Measurements from ENCODE around the gene NCAM1. TPM values are rescaled to one million over a fixed set of nuclear protein-coding genes. Genes with fewer than 3 reads are reported as not detected.

Gene NCAM1
- total and polyA plus RNA-seq, 9 of the 15 experiments (the other 6 are each of a cell fraction or from before 2014, with no cell fraction given): 0.09 to 0.23 TPM; not detected in 7

DNA sequence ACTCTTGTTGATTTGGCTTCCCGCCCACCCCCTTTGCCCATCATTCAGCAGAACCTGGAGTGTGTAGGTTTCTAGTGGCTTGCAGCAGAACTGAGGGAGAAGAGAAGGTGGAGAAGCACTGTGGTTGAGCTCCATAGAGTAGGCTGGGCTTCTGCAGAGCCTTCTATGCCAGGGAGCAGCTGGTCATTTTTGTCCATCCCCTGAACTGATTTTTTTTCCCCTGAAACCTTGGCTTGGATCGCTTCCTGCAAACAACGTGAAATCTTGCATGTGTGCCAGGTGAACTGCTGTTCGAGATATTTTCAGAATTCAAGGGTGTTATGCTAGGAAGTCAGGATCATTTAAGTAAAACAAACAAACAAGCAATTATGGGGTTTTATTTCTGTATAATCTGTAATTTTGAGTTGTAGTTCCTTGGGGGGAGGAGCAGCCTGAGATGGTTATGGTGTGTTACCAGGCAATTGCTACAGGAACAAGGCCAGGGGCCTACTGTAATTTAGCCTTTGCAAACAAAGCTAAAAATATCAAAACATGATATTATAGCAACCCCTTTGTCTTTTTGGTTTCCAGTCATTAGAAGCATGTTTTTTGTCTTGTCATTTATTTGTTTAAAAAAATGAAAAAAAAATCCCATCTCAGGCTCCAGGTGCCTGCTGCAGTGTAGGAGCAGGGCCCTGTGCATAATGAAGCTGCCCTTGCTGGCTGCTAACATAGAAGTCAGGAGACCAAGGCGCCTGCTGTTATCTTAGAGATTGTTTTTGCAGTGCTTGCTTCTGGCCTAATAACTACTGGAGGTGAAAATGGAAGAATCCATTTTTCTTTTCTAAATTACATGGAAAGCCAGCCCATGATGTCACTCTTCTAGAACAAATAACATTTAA, 200.7 kb downstream of the NCAM1 start:
- DNase-seq (ENCODE audit: extremely low read depth in 1 of 4, low spot score in 3 of 4) (no peak), FAIRE-seq (no peak), ATAC-seq (no peak)
- no peaks in the 10 kb centered on the region for H3K36me3 ChIP-seq (ENCODE audit: control insufficient read depth, insufficient read depth, low read length)
- no peak overlapping the region for H2AFZ ChIP-seq (ENCODE audit: low read depth, low read length)
- intact Hi-C loops (cut with micrococcal nuclease) (no loop called here), in situ Hi-C loops (cut with MboI) (no loop called here)
- no peaks in the 10 kb centered on the region for H3K79me2 ChIP-seq (ENCODE audit: control insufficient read depth, insufficient read depth, low read length)
- no peak overlapping the region for H3K4me2 ChIP-seq (ENCODE audit: insufficient read depth, low read length)
- H3K9me1 ChIP-seq (ENCODE audit: control insufficient read depth, insufficient read depth, low read length): no peaks in the 10 kb centered on the region
- no peaks in the 10 kb centered on the region for H3K4me1 ChIP-seq (replicated peaks in 1 of 2; ENCODE audit: control insufficient read depth in 2 of 2, insufficient read depth in 2 of 2, low read length in 2 of 2)
- 0% methylated on average over 5 of the region's 5 CpGs for WGBS (ENCODE audit: insufficient coverage, low coverage, missing lambda C conversion rate)
- ChIA-PET CTCF (ENCODE audit: low intra/inter-chr PET ratio) (no interaction called here), POLR2A (interaction anchor here (0.6 kb wide), 1 partner anchor 29 kb away, joined by 4 read pairs; no protein-coding TSS in a partner anchor)
- H4K20me1 ChIP-seq (replicated peaks; ENCODE audit: control insufficient read depth, insufficient read depth, low read length): no peaks in the 10 kb centered on the region
- H3K9me3 ChIP-seq (replicated peaks; ENCODE audit: control insufficient read depth, insufficient read depth, low read depth, low read length): no peaks in the 10 kb centered on the region
- H3K4me3 ChIP-seq: no peak overlapping the region
- no peak for TF ChIP-seq GABPB2 (CRISPR knock-in tag; conservative IDR thresholded peaks at IDR 0.05)
- no peak for TF ChIP-seq CREBBP (IDR thresholded peaks at IDR 0.05; ENCODE audit: low read depth, low read length)
- TF ChIP-seq NR2C2 (CRISPR knock-in tag; IDR thresholded peaks at IDR 0.05): no peak
- no peak for TF ChIP-seq NR2C2 (tag; IDR thresholded peaks at IDR 0.05)
- TF ChIP-seq SMARCB1 (IDR thresholded peaks at IDR 0.05; ENCODE audit: insufficient read length, low read depth): no peak
- TF ChIP-seq, protein P1, sequence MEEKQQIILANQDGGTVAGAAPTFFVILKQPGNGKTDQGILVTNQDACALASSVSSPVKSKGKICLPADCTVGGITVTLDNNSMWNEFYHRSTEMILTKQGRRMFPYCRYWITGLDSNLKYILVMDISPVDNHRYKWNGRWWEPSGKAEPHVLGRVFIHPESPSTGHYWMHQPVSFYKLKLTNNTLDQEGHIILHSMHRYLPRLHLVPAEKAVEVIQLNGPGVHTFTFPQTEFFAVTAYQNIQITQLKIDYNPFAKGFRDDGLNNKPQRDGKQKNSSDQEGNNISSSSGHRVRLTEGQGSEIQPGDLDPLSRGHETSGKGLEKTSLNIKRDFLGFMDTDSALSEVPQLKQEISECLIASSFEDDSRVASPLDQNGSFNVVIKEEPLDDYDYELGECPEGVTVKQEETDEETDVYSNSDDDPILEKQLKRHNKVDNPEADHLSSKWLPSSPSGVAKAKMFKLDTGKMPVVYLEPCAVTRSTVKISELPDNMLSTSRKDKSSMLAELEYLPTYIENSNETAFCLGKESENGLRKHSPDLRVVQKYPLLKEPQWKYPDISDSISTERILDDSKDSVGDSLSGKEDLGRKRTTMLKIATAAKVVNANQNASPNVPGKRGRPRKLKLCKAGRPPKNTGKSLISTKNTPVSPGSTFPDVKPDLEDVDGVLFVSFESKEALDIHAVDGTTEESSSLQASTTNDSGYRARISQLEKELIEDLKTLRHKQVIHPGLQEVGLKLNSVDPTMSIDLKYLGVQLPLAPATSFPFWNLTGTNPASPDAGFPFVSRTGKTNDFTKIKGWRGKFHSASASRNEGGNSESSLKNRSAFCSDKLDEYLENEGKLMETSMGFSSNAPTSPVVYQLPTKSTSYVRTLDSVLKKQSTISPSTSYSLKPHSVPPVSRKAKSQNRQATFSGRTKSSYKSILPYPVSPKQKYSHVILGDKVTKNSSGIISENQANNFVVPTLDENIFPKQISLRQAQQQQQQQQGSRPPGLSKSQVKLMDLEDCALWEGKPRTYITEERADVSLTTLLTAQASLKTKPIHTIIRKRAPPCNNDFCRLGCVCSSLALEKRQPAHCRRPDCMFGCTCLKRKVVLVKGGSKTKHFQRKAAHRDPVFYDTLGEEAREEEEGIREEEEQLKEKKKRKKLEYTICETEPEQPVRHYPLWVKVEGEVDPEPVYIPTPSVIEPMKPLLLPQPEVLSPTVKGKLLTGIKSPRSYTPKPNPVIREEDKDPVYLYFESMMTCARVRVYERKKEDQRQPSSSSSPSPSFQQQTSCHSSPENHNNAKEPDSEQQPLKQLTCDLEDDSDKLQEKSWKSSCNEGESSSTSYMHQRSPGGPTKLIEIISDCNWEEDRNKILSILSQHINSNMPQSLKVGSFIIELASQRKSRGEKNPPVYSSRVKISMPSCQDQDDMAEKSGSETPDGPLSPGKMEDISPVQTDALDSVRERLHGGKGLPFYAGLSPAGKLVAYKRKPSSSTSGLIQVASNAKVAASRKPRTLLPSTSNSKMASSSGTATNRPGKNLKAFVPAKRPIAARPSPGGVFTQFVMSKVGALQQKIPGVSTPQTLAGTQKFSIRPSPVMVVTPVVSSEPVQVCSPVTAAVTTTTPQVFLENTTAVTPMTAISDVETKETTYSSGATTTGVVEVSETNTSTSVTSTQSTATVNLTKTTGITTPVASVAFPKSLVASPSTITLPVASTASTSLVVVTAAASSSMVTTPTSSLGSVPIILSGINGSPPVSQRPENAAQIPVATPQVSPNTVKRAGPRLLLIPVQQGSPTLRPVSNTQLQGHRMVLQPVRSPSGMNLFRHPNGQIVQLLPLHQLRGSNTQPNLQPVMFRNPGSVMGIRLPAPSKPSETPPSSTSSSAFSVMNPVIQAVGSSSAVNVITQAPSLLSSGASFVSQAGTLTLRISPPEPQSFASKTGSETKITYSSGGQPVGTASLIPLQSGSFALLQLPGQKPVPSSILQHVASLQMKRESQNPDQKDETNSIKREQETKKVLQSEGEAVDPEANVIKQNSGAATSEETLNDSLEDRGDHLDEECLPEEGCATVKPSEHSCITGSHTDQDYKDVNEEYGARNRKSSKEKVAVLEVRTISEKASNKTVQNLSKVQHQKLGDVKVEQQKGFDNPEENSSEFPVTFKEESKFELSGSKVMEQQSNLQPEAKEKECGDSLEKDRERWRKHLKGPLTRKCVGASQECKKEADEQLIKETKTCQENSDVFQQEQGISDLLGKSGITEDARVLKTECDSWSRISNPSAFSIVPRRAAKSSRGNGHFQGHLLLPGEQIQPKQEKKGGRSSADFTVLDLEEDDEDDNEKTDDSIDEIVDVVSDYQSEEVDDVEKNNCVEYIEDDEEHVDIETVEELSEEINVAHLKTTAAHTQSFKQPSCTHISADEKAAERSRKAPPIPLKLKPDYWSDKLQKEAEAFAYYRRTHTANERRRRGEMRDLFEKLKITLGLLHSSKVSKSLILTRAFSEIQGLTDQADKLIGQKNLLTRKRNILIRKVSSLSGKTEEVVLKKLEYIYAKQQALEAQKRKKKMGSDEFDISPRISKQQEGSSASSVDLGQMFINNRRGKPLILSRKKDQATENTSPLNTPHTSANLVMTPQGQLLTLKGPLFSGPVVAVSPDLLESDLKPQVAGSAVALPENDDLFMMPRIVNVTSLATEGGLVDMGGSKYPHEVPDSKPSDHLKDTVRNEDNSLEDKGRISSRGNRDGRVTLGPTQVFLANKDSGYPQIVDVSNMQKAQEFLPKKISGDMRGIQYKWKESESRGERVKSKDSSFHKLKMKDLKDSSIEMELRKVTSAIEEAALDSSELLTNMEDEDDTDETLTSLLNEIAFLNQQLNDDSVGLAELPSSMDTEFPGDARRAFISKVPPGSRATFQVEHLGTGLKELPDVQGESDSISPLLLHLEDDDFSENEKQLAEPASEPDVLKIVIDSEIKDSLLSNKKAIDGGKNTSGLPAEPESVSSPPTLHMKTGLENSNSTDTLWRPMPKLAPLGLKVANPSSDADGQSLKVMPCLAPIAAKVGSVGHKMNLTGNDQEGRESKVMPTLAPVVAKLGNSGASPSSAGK (IDR thresholded peaks at IDR 0.05): no peak
- BruUV-seq (replicated peaks): no TSS peak
- H3K9ac ChIP-seq (ENCODE audit: insufficient read depth in 1 of 2, low read depth in 2 of 2, low read length in 2 of 2): no peak overlapping the region
- no peak overlapping the region for H3K27ac ChIP-seq (ENCODE audit: extremely low read depth, low read depth, low read length)
- peaks cover 7 to 8% of the 10 kb centered on the region in 2 experiments; a peak in 4 of 5 replicates for H3K27me3 ChIP-seq (ENCODE audit: control insufficient read depth in 2 of 2, insufficient read depth in 2 of 2, low read length in 2 of 2)

Data from K562 (cell line).